SK-N-SH (cell line): ENCODE measurements around the gene COL17A1. TPM values are rescaled to one million over a fixed set of nuclear protein-coding genes. Genes with fewer than 3 reads are reported as not detected.

Experiments
- CTCF ChIA-PET: fragments of 300-600, 350-600 bp; formaldehyde crosslinking; extraction: SDS; loops from one replicate; lab custom pipeline; 2021; lab: Yijun Ruan, JAX
- POLR2A ChIA-PET: fragments of 350-600 bp; sonication (Branson Sonifier 250); formaldehyde crosslinking; extraction: SDS; loops from one replicate; lab custom pipeline; 2020; ENCODE audit warnings: antibody characterized with exemption, inconsistent platforms; lab: Yijun Ruan, JAX
- DNase-seq: peaks from one replicate; pipeline ENCODE4 v3.0.0; 2012
- H2AFZ ChIP-seq: fragments of 200-600 bp; sonication (generic); 2 replicates; pipeline ENCODE4 v1.8.1; 2016; ENCODE audit warnings: antibody characterized with exemption, mild to moderate bottlenecking, low read depth
- H3F3A ChIP-seq: fragments of 200-600 bp; sonication (generic); replicated peaks from 2 replicates; pipeline ENCODE3; 2016; ENCODE audit warnings: antibody characterized with exemption, mild to moderate bottlenecking; ENCODE audit not compliant: insufficient read depth
- H3K27ac ChIP-seq, 2 experiments: fragments of 200-500 bp in 1 of 2; fragments of 200-600 bp in 1 of 2; sonication (Bioruptor generic) in 1 of 2; sonication (generic), shearing (Covaris generic) in 1 of 2; 2 replicates each; pipeline versions ENCODE4 v1.5.1 to v1.6.1; 2014 to 2016; ENCODE audit warnings: low read depth in 2 of 2, inconsistent platforms in 1 of 2, low read length in 1 of 2, mild to moderate bottlenecking in 1 of 2, mixed read lengths in 1 of 2
- H3K27me3 ChIP-seq: fragments of 200-600 bp; sonication (generic), shearing (Covaris generic); 2 replicates; pipeline ENCODE4 v1.6.1; 2016; ENCODE audit warnings: mixed run types; ENCODE audit not compliant: insufficient read depth
- H3K36me3 ChIP-seq, 2 experiments: fragments of 200-500 bp in 1 of 2; fragments of 200-600 bp in 1 of 2; sonication (Bioruptor generic) in 1 of 2; sonication (generic) in 1 of 2; replicated peaks in 1 of 2; 2 replicates each; pipeline versions ENCODE3 to v1.5.1; 2014 to 2016; ENCODE audit warnings: low read length in 1 of 2, mild to moderate bottlenecking in 1 of 2; ENCODE audit not compliant: insufficient read depth in 2 of 2, control insufficient read depth in 1 of 2
- H3K4me1 ChIP-seq, 2 experiments: fragments of 200-500 bp in 1 of 2; fragments of 200-600 bp in 1 of 2; sonication (Bioruptor generic) in 1 of 2; sonication (generic), shearing (Covaris generic) in 1 of 2; 2 replicates each; pipeline versions ENCODE4 v1.5.1 to v1.6.1; 2014 to 2016; ENCODE audit warnings: low read depth in 1 of 2, low read length in 1 of 2, mixed run types in 1 of 2; ENCODE audit not compliant: insufficient read depth in 2 of 2, control insufficient read depth in 1 of 2
- H3K4me2 ChIP-seq: fragments of 200-600 bp; sonication (generic), shearing (Covaris generic); 2 replicates; pipeline ENCODE4 v1.6.1; 2017; ENCODE audit warnings: mixed run types
- H3K4me3 ChIP-seq, 2 experiments: fragments of 200-500 bp in 1 of 2; fragments of 200-600 bp in 1 of 2; sonication (Bioruptor generic) in 1 of 2; sonication (generic), shearing (Covaris generic) in 1 of 2; 2 replicates each; pipeline versions ENCODE4 v1.5.1 to v1.8.1; 2014 to 2016; ENCODE audit warnings: low read depth in 2 of 2, inconsistent platforms in 1 of 2, low read length in 1 of 2, mild to moderate bottlenecking in 1 of 2, mixed read lengths in 1 of 2, moderate library complexity in 1 of 2
- H3K79me2 ChIP-seq: fragments of 200-600 bp; sonication (generic); 2 replicates; pipeline ENCODE4 v1.8.1; 2017; ENCODE audit warnings: mild to moderate bottlenecking; ENCODE audit not compliant: insufficient read depth
- H3K9ac ChIP-seq: fragments of 200-600 bp; sonication (generic); 2 replicates; pipeline ENCODE4 v1.6.1; 2017; ENCODE audit warnings: mixed run types
- H3K9me2 ChIP-seq: fragments of 200-600 bp; sonication (generic); 2 replicates; pipeline ENCODE4 v1.6.1; 2017; ENCODE audit warnings: mixed run types
- H3K9me3 ChIP-seq: fragments of 200-600 bp; sonication (generic); 2 replicates; pipeline ENCODE4 v1.6.1; 2017; ENCODE audit warnings: mixed run types, mild to moderate bottlenecking, moderate library complexity
- H4K20me1 ChIP-seq: fragments of 200-600 bp; sonication (generic); 2 replicates; pipeline ENCODE4 v1.6.1; 2017; ENCODE audit warnings: mild to moderate bottlenecking, mixed run types; ENCODE audit not compliant: insufficient read depth
- CTCF ChIP-seq: fragments of 200-600 bp; sonication (generic); IDR thresholded peaks from 2 replicates; pipeline ENCODE4 v1.6.1; 2017; ENCODE audit warnings: antibody characterized with exemption, mild to moderate bottlenecking, moderate library complexity
- FOSL2 ChIP-seq: IDR thresholded peaks from 2 replicates; pipeline ENCODE4 v1.4.0; 2012; ENCODE audit warnings: low read depth, mild to moderate bottlenecking, moderate library complexity, borderline replicate concordance
- GABPA ChIP-seq: IDR thresholded peaks from 2 replicates; pipeline ENCODE4 v1.4.0; 2012; ENCODE audit warnings: low read depth, mild to moderate bottlenecking
- GATA2 ChIP-seq: sonication (generic); formaldehyde crosslinking; IDR thresholded peaks from 2 replicates; pipeline ENCODE4 v1.5.0; 2020; ENCODE audit warnings: mild to moderate bottlenecking, missing genetic modification reagents
- RAD21 ChIP-seq: IDR thresholded peaks from 2 replicates; pipeline ENCODE4 v1.6.1; 2012; ENCODE audit warnings: mild to moderate bottlenecking, low read length
- SMC3 ChIP-seq: IDR thresholded peaks from 2 replicates; pipeline ENCODE4 v1.6.1; 2012; ENCODE audit warnings: low read depth, low read length, improper control_type of control experiment
- TCF12 ChIP-seq: IDR thresholded peaks from 2 replicates; pipeline ENCODE4 v1.4.0; 2012
- TEAD4 ChIP-seq: IDR thresholded peaks from 2 replicates; pipeline ENCODE4 v1.4.0; 2012; ENCODE audit warnings: mild to moderate bottlenecking, borderline replicate concordance; ENCODE audit not compliant: insufficient read depth
- YY1 ChIP-seq: IDR thresholded peaks from 2 replicates; pipeline ENCODE4 v1.4.0; 2012; ENCODE audit warnings: low read depth, mild to moderate bottlenecking
- WGBS: methylation state at CpG from one replicate; pipeline ENCODE4 v1.1.6; 2017; ENCODE audit warnings: low lambda C conversion rate; 5-methylcytosine and 5-hydroxymethylcytosine counted together
- polyA plus RNA-seq, 3 experiments: library from polyadenylated mRNA; depleted of rRNA; stranded (reverse); fragments of >200 nt; gene quantifications; 2 replicates each; pipeline ENCODE4 v1.2.3, GENCODE V29; 2012

The COL17A1 gene
- polyA plus RNA-seq, 1 of the 3 experiments (the other 2 are of a cell fraction) = 0.12 TPM

DNA sequence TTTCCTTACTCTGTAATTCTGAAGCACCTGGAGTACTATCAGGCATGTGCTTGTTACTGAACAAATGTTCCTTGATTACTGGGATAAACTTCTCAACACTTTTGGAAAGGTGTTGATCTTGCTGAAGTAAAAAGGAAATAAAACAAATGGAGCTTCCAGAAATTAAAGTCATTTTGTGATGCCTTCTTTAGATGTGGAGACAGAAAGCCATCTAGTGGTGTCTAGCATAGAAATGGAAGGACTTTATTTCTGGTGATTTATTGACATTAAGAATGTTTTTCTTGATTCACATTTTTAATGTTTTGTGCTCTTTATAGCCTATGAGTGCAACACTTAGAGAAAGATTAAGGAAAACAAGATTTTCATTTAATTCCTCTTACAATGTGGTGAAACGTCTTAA, 37.7 kb upstream of the COL17A1 start:
- Histone ChIP-seq H3K27me3 (no peaks in the 10 kb centered on the region), H3K4me1 (peaks cover 6 to 11% of the 10 kb centered on the region in 2 experiments; a peak in 3 of 4 replicates), H3K9me2 (no peaks in the 10 kb centered on the region), H3K36me3 (peaks cover 0 to 11% of the 10 kb centered on the region in 2 experiments), H3K4me2 (0 out of 2 replicates have a peak overlapping the region, but pooled peaks have one; percentile 93), H3K9me3 (no peaks in the 10 kb centered on the region), H3K4me3 (no peak overlapping the region), H3K79me2 (no peaks in the 10 kb centered on the region), H3F3A (peaks cover 12% of the 10 kb centered on the region)
- POLR2A ChIA-PET = interaction anchor here (1.1 kb wide), 2 partner anchors 69 to 75 kb away, joined by 3 read pairs; no protein-coding TSS in a partner anchor
- DNase-seq = peak; percentile 4
- TF ChIP-seq SMC3 = peak; percentile 34
- TF ChIP-seq CTCF = peak; percentile 58
- peak; percentile 52 for TF ChIP-seq RAD21
- TF ChIP-seq GABPA = no peak
- TF ChIP-seq, all 33 proteins: peak for 3
- Histone ChIP-seq H4K20me1 (no peaks in the 10 kb centered on the region), H3K27ac (no peak overlapping the region; a peak in 1 of 4 replicates), H2AFZ (0 out of 2 replicates have a peak overlapping the region, but pooled peaks have one; percentile 10), H3K9ac (no peak overlapping the region; the same call in 1 of the 2 replicates)
- WGBS = 74% methylated on average over 1 of the region's 1 CpG
- CTCF ChIA-PET = interaction anchor here (1.1 to 5.2 kb wide), 9 partner anchors 38 to 267 kb away, joined by 3 to 44 read pairs (median 5); no protein-coding TSS in a partner anchor

DNA sequence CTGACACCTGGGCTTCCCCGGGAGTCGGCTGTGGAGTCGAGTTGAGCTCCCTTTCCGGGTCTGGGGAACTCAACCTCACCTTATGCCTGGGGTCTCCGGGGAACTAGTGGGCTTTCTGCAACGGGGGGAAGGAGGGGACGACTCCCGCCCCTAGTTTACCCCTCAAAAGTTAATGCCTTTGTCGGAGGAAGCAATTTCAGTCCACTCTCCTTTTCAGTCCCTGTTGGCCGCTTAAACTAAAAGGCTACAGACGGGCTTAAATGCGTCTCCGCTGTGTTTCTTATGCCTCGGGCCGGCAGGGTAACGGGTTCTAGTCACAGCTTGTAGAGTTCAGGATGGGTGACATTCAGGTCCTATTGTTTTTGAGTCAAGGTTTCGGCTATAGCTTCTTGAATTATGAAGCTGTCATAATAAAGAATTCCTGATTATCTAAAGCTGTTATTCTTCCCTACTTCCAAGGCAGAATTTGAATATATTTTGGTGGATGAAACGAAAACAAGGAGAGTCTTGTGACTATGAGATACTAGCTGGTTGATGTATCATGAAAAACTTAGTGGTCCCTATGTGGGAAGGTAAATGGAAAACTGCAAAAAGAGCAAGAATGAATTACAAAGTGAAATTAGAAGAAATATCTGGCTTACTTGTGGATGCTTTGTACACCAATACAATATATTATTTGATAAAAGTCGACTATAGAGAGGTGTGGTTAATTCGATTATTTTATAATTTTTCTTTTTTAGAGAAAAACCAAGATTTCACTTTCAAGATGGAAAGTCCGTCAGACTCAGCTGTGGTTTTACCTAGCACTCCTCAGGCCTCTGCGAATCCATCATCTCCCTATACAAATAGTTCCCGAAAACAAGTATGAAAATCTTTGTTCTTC, 36.8 kb upstream of the COL17A1 start:
- peak overlapping the region; percentile 96 to 98 for H3K4me3 ChIP-seq
- H2AFZ ChIP-seq = peak overlapping the region; percentile 96
- H3K36me3 ChIP-seq = peaks cover 0 to 11% of the 10 kb centered on the region in 2 experiments
- no peaks in the 10 kb centered on the region for H3K79me2 ChIP-seq
- TF ChIP-seq TEAD4 (no peak), TCF12 (no peak), FOSL2 (no peak), YY1 (peak; percentile 18; the same call in 1 of the 2 replicates), GATA2 (CRISPR knock-in tag) (no peak)
- H3K9me3 ChIP-seq = no peaks in the 10 kb centered on the region
- no peaks in the 10 kb centered on the region for H3K27me3 ChIP-seq
- H4K20me1 ChIP-seq = no peaks in the 10 kb centered on the region
- H3K27ac ChIP-seq = peak overlapping the region; percentile 60 to 85
- no peaks in the 10 kb centered on the region for H3K9me2 ChIP-seq
- H3K9ac ChIP-seq = peak overlapping the region; percentile 90
- H3F3A ChIP-seq = peaks cover 12% of the 10 kb centered on the region
- H3K4me1 ChIP-seq = peaks cover 4 to 11% of the 10 kb centered on the region in 2 experiments; a peak in 3 of 4 replicates
- WGBS = 17% methylated on average over 21 of the region's 23 CpGs
- no peak for DNase-seq
- ChIA-PET POLR2A (interaction anchor here (0.6 to 1.7 kb wide), 9 partner anchors 8 to 155 kb away, joined by 3 to 6 read pairs (median 3); partner anchors contain the start of genes CFAP43 and SLK), CTCF (interaction anchor here (0.6 to 5.2 kb wide), 54 partner anchors 9 to 409 kb away, joined by 3 to 44 read pairs (median 4); partner anchors contain the start of genes CFAP58, GSTO1 and SLK)
- peak overlapping the region; percentile 93 for H3K4me2 ChIP-seq
